AG04449 (cell line): Measurements from ENCODE around the gene GNAS-AS1.
A peak's percentile ranks its signal among the peaks of the same experiment; 100 is the strongest.

Experiments
- CTCF ChIA-PET: fragments of 350-600 bp; formaldehyde crosslinking; extraction: SDS; loops from one replicate; lab custom pipeline; 2021; ENCODE audit warnings: antibody characterized with exemption; lab: Yijun Ruan, JAX
- POLR2A ChIA-PET: fragments of 400-600, 350-600 bp; formaldehyde crosslinking; extraction: SDS; loops from one replicate; lab custom pipeline; 2020; ENCODE audit warnings: antibody characterized with exemption, inconsistent platforms; lab: Yijun Ruan, JAX
- DNase-seq: peaks from one replicate; pipeline ENCODE4 v3.0.0-alpha.2; 2010; ENCODE audit warnings: low read depth, low spot score
- H3K4me3 ChIP-seq: 2 replicates; pipeline ENCODE4 v1.5.1; 2011; ENCODE audit warnings: low read depth, mild to moderate bottlenecking, control low read depth, low read length
- CTCF ChIP-seq: IDR thresholded peaks from one replicate; pipeline ENCODE4 v1.5.1; 2011; ENCODE audit warnings: mild to moderate bottlenecking, moderate library complexity, low read length, control low read depth, inconsistent platforms; ENCODE audit not compliant: insufficient read depth; ENCODE audit errors: missing control alignments

Gene GNAS-AS1

GRCh38 chr20:58871533-58872102 lies 20.9 kb upstream of the GNAS-AS1 start:
- ChIA-PET CTCF (interaction anchor here (0.6 to 5.1 kb wide), 11 partner anchors 9 to 624 kb away, joined by 3 to 114 read pairs (median 19); partner anchors contain the start of genes GNAS and GNAS-AS1), POLR2A (no interaction called here)
- TF ChIP-seq CTCF, result no peak
- no peak for DNase-seq
- no peak overlapping the region for H3K4me3 ChIP-seq

GRCh38 chr20:58870293-58871014 lies 19.8 kb upstream of the GNAS-AS1 start:
- peak; percentile 94 for TF ChIP-seq CTCF
- POLR2A ChIA-PET, result interaction anchor here (0.6 kb wide), 1 partner anchor 52 kb away, joined by 3 read pairs; no protein-coding TSS in a partner anchor
- H3K4me3 ChIP-seq, result no peak overlapping the region
- CTCF ChIA-PET, result interaction anchor here (0.6 to 5.1 kb wide), 51 partner anchors 9 to 660 kb away, joined by 3 to 114 read pairs (median 4); partner anchors contain the start of genes ATP5F1E, GNAS, GNAS-AS1 and NELFCD
- DNase-seq, result no peak

GRCh38 chr20:58869662-58870227 lies 19.0 kb upstream of the GNAS-AS1 start:
- TF ChIP-seq CTCF, result no peak
- CTCF ChIA-PET, result interaction anchor here (0.6 to 5.1 kb wide), 54 partner anchors 9 to 660 kb away, joined by 3 to 114 read pairs (median 4); partner anchors contain the start of genes ATP5F1E, GNAS, GNAS-AS1 and NELFCD
- H3K4me3 ChIP-seq, result no peak overlapping the region
- DNase-seq, result no peak
- POLR2A ChIA-PET, result interaction anchor here (0.6 kb wide), 1 partner anchor 52 kb away, joined by 3 read pairs; no protein-coding TSS in a partner anchor

GRCh38 chr20:58868795-58869194 lies 18.1 kb upstream of the GNAS-AS1 start:
- ChIA-PET CTCF (interaction anchor here (1.0 to 5.1 kb wide), 19 partner anchors 8 to 627 kb away, joined by 3 to 114 read pairs (median 11); partner anchors contain the start of genes ATP5F1E, GNAS, GNAS-AS1 and NELFCD), POLR2A (no interaction called here)
- no peak overlapping the region for H3K4me3 ChIP-seq
- no peak for DNase-seq
- peak; percentile 48 for TF ChIP-seq CTCF

GRCh38 chr20:58867211-58867610 lies 16.5 kb upstream of the GNAS-AS1 start:
- no peak for DNase-seq
- TF ChIP-seq CTCF, result no peak
- no peak overlapping the region for H3K4me3 ChIP-seq
- ChIA-PET CTCF (interaction anchor here (0.5 to 3.3 kb wide), 26 partner anchors 7 to 654 kb away, joined by 3 to 49 read pairs (median 4); partner anchors contain the start of genes GNAS and NELFCD), POLR2A (no interaction called here)
